RPMI7951 (cell line): ENCODE measurements around the gene OGDHL. TPM values are rescaled to one million over a fixed set of nuclear protein-coding genes. Genes with fewer than 3 reads are reported as not detected.
"Not testable (repeated sequence)": the region's sequence is repeated elsewhere in the genome, so short reads cannot be mapped to it uniquely, and the experiment has no call there.

Experiments
- DNase-seq: peaks from one replicate; pipeline ENCODE4 v3.0.0-alpha.2; 2012; ENCODE audit warnings: low read depth
- total RNA-seq: library from RNA; depleted of rRNA; stranded (reverse); fragments of >200 nt; shearing (Covaris generic); gene quantifications from 2 replicates; pipeline ENCODE4 v1.2.3, GENCODE V29; 2014; rRNA removed

Gene OGDHL
- not detected in 2 replicates for total RNA-seq

- DNase-seq: peak; percentile 37
These were observed at the start of gene OGDHL for GRCh38 chr10:49761789-49762565. TSS of gene OGDHL (minus strand) at chr10:49762323. CDS start at chr10:49758592, 3,731 bp downstream.

- no peak for DNase-seq
These were observed 41.9 kb upstream of the OGDHL start for GRCh38 chr10:49803988-49804387.

- no peak for DNase-seq
These were observed 36.2 kb upstream of the OGDHL start for GRCh38 chr10:49798275-49798674.

GRCh38 chr10:49791100-49791499 is 29.0 kb upstream of the OGDHL start:
- DNase-seq: peak; percentile 1

GRCh38 chr10:49784681-49785080 is 22.6 kb upstream of the OGDHL start:
- DNase-seq: no peak

GRCh38 chr10:49783645-49784044 is 21.5 kb upstream of the OGDHL start:
- no peak for DNase-seq

GRCh38 chr10:49781247-49781646 is 19.1 kb upstream of the OGDHL start:
- DNase-seq: no peak

- DNase-seq: no peak
These were observed 16.1 kb upstream of the OGDHL start for GRCh38 chr10:49778197-49778596.

- no peak for DNase-seq
These were observed 14.7 kb upstream of the OGDHL start for GRCh38 chr10:49776851-49777250.

GRCh38 chr10:49775014-49775413 is 12.9 kb upstream of the OGDHL start:
- no peak for DNase-seq

- DNase-seq: not testable (repeated sequence)
These were observed 10.8 kb upstream of the OGDHL start for GRCh38 chr10:49772944-49773343.

- DNase-seq: not testable (repeated sequence)
These were observed 8.9 kb upstream of the OGDHL start for GRCh38 chr10:49771046-49771445.

GRCh38 chr10:49769692-49770091 is 7.6 kb upstream of the OGDHL start:
- no peak for DNase-seq

- no peak for DNase-seq
These were observed 6.6 kb upstream of the OGDHL start for GRCh38 chr10:49768731-49769130.

- DNase-seq: no peak
These were observed 6.2 kb upstream of the OGDHL start for GRCh38 chr10:49768329-49768728.

- no peak for DNase-seq
These were observed 5.6 kb upstream of the OGDHL start for GRCh38 chr10:49767752-49768151.

GRCh38 chr10:49766484-49766883 is 4.4 kb upstream of the OGDHL start:
- DNase-seq: no peak

- no peak for DNase-seq
These were observed 399 bp upstream of the OGDHL start for GRCh38 chr10:49762566-49762877.

GRCh38 chr10:49761201-49761788 is 828 bp downstream of the OGDHL start:
- no peak for DNase-seq

GRCh38 chr10:49760789-49761188 is 1.3 kb downstream of the OGDHL start:
- no peak for DNase-seq

- no peak for DNase-seq
These were observed 2.2 kb downstream of the OGDHL start for GRCh38 chr10:49759787-49760551.

- DNase-seq: no peak
These were observed 3.7 kb downstream of the OGDHL start for GRCh38 chr10:49758249-49758930.
